Activated CD8-positive, alpha-beta T cell treated with anti-CD3 and anti-CD28 coated beads for 36 hours (primary cell): Measurements from ENCODE around the gene TAOK1. TPM values are rescaled to one million over a fixed set of nuclear protein-coding genes. Genes with fewer than 3 reads are reported as not detected.
A peak's percentile ranks its signal among the peaks of the same experiment; 100 is the strongest.

ENCODE experiments used
- ATAC-seq: fragments of 200-7000 bp; cut with Tn5 transposase; one replicate; pipeline ENCODE4 v1.10.0; 2021; ENCODE audit warnings: mild to moderate bottlenecking, moderate library complexity
- CTCF ChIA-PET: fragments of 350-600 bp; sonication (Branson Sonifier 250); formaldehyde crosslinking; loops from one replicate; lab custom pipeline; 2021; ENCODE audit warnings: antibody characterized with exemption; lab: Charles Lee
- POLR2A ChIA-PET: fragments of 350-600 bp; sonication (Branson Sonifier 250); formaldehyde crosslinking; loops from one replicate; lab custom pipeline; 2021; ENCODE audit warnings: antibody characterized with exemption; lab: Charles Lee
- DNase-seq: peaks from one replicate; pipeline ENCODE4 v3.0.0-alpha.2; 2020
- H3K27ac Mint-ChIP-seq: one replicate; pipeline ENCODE4 v1.8.0; 2021; ENCODE audit warnings: mild to moderate bottlenecking, mixed read lengths
- H3K27me3 Mint-ChIP-seq: one replicate; pipeline ENCODE4 v1.8.0; 2021; ENCODE audit warnings: mixed read lengths
- H3K36me3 Mint-ChIP-seq: one replicate; pipeline ENCODE4 v1.8.0; 2021; ENCODE audit warnings: low read depth, mixed read lengths
- H3K4me1 Mint-ChIP-seq: one replicate; pipeline ENCODE4 v1.8.0; 2021; ENCODE audit warnings: low read depth, mixed read lengths
- H3K4me3 Mint-ChIP-seq: one replicate; pipeline ENCODE4 v1.8.0; 2021; ENCODE audit warnings: mild to moderate bottlenecking, moderate library complexity, mixed read lengths
- H3K9me3 Mint-ChIP-seq: one replicate; pipeline ENCODE4 v1.8.0; 2021; ENCODE audit warnings: mixed read lengths
- CTCF ChIP-seq: fragments of 200-600 bp; IDR thresholded peaks from one replicate; pipeline ENCODE4 v1.8.0; 2022; ENCODE audit warnings: antibody characterized with exemption, mild to moderate bottlenecking
- intact Hi-C: fragments of 100-400 bp; cut with micrococcal nuclease; formaldehyde crosslinking; loops from one replicate; pipeline ENCODE4 v1.10.0; 2022
- total RNA-seq, 2 experiments: library from RNA; stranded (reverse); gene quantifications; one replicate each; pipeline ENCODE4 v1.2.3, GENCODE V29; 2021

The TAOK1 gene
- total RNA-seq, 2 experiments from 2014 or later, result 33.5 to 34.6 TPM

- peak; percentile 95 for ATAC-seq
- Mint-ChIP-seq H3K4me3 (no peak overlapping the region), H3K27me3 (no peaks in the 10 kb centered on the region), H3K36me3 (no peaks in the 10 kb centered on the region), H3K4me1 (no peaks in the 10 kb centered on the region), H3K9me3 (no peaks in the 10 kb centered on the region), H3K27ac (no peak overlapping the region)
- ChIA-PET POLR2A (interaction anchor here (1.1 to 1.6 kb wide), 3 partner anchors 13 to 187 kb away, joined by 3 to 4 read pairs (median 3); partner anchors contain the start of gene TAOK1), CTCF (interaction anchor here (0.7 to 5.6 kb wide), 93 partner anchors 9 to 391 kb away, joined by 3 to 67 read pairs (median 5); partner anchors contain the start of genes ABHD15, ANKRD13B, NUFIP2 and TP53I13)
- peak; percentile 82 for TF ChIP-seq CTCF
- intact Hi-C loops, result loop anchor here (1.0 kb wide), 1 partner anchor 167 kb away; no protein-coding TSS in a partner anchor
- DNase-seq, result peak; percentile 57
Observed at GRCh38 chr17:29369831-29370735, 20.1 kb upstream of the TAOK1 start.

DNA sequence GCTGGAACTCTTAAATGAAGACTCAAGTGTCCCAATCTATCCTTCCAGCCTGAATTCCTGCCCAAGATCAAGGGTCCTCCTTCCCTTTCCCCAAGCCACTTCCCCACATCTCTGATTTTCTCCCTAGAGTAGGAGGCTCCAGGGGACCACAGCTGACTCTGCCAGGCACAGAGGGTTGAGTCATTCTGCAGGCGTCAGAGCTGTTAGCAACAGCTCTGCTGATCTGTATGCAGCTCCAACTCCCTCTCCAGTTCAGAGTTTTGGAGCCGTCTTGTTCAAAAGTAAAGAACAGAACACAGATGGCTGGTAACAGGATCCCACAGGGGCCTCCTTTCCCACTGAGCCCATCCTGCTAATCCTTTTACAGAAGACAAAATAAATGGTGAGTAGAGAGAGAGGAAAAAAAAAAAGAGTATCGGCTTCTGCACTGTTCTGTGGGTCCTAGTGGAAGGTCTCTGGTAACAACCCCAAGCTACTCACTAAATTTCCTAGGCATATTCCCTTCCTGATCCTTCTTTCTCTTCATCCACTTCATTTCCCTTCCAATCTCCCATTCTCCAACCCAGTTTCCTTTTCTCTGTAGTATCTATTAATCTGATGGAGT is 13.4 kb upstream of the TAOK1 start:
- no peaks in the 10 kb centered on the region for H3K9me3 Mint-ChIP-seq
- H3K27ac Mint-ChIP-seq, result no peak overlapping the region
- ATAC-seq (no peak), DNase-seq (no peak)
- H3K4me3 Mint-ChIP-seq, result no peak overlapping the region
- H3K4me1 Mint-ChIP-seq, result no peaks in the 10 kb centered on the region
- H3K36me3 Mint-ChIP-seq, result no peaks in the 10 kb centered on the region
- no peak for TF ChIP-seq CTCF
- ChIA-PET POLR2A (no interaction called here), CTCF (interaction anchor here (1.5 kb wide), 1 partner anchor 160 kb away, joined by 6 read pairs; no protein-coding TSS in a partner anchor)
- H3K27me3 Mint-ChIP-seq, result no peaks in the 10 kb centered on the region
- intact Hi-C loops, result no loop called here

- H3K36me3 Mint-ChIP-seq, result no peaks in the 10 kb centered on the region
- no peaks in the 10 kb centered on the region for H3K27me3 Mint-ChIP-seq
- CTCF ChIA-PET, result interaction anchor here (0.6 to 2.7 kb wide), 2 partner anchors 9 to 153 kb away, joined by 3 to 10 read pairs; no protein-coding TSS in a partner anchor
- TF ChIP-seq CTCF, result no peak
- no peaks in the 10 kb centered on the region for H3K4me1 Mint-ChIP-seq
- no peak overlapping the region for H3K4me3 Mint-ChIP-seq
- H3K9me3 Mint-ChIP-seq, result no peaks in the 10 kb centered on the region
- intact Hi-C loops, result no loop called here
- DNase-seq, result no peak
- POLR2A ChIA-PET, result no interaction called here
- ATAC-seq, result no peak
- H3K27ac Mint-ChIP-seq, result no peak overlapping the region
Observed at GRCh38 chr17:29378500-29378899, 11.7 kb upstream of the TAOK1 start.

GRCh38 chr17:29379084-29379991 is 10.8 kb upstream of the TAOK1 start:
- H3K27ac Mint-ChIP-seq, result no peak overlapping the region
- DNase-seq, result no peak
- no peaks in the 10 kb centered on the region for H3K9me3 Mint-ChIP-seq
- H3K4me3 Mint-ChIP-seq, result no peak overlapping the region
- no peak for TF ChIP-seq CTCF
- ChIA-PET CTCF (interaction anchor here (0.6 to 2.7 kb wide), 2 partner anchors 10 to 152 kb away, joined by 3 to 10 read pairs; no protein-coding TSS in a partner anchor), POLR2A (no interaction called here)
- H3K36me3 Mint-ChIP-seq, result no peaks in the 10 kb centered on the region
- intact Hi-C loops, result no loop called here
- H3K4me1 Mint-ChIP-seq, result no peaks in the 10 kb centered on the region
- no peak for ATAC-seq
- no peaks in the 10 kb centered on the region for H3K27me3 Mint-ChIP-seq
